ENCODE measurements around the gene FKBP10.
"Not testable (repeated sequence)": the region's sequence is repeated elsewhere in the genome, so short reads cannot be mapped to it uniquely, and the experiment has no call there.

- TF ChIP-seq POLR2A, POLR2AphosphoS5 (IDR thresholded peaks at IDR 0.05; ENCODE audit: low read depth, low read length): not testable (repeated sequence)
Observed at GRCh38 chr17:41829961-41830360, 17.2 kb downstream of the FKBP10 start.
